PC-9 (cell line): ENCODE data around the gene CRB2.
"Not testable (repeated sequence)": the region's sequence is repeated elsewhere in the genome, so short reads cannot be mapped to it uniquely, and the experiment has no call there.

ENCODE experiments used
- CTCF ChIP-seq: fragments of 200-600 bp; sonication (generic); conservative IDR thresholded peaks from 2 replicates; pipeline ENCODE4 v1.6.1; 2017; ENCODE audit warnings: mixed run types, antibody characterized with exemption, mild to moderate bottlenecking, moderate library complexity
- EZH2 ChIP-seq: fragments of 200-600 bp; sonication (generic); IDR thresholded peaks from 2 replicates; pipeline ENCODE4 v1.8.0; 2017; ENCODE audit warnings: antibody characterized with exemption, low read depth

- not testable (repeated sequence) for TF ChIP-seq EZH2, CTCF
Observed at GRCh38 chr9:123398938-123399337, 42.9 kb downstream of the CRB2 start.
